Activated CD4-positive, CD25-positive, alpha-beta regulatory T cell treated with anti-CD3 and anti-CD28 coated beads, Interleukin-2, amount 50 U/mL, for 24 hours (primary cell): ENCODE data around the gene USP17L15.
"Not testable (repeated sequence)": the region's sequence is repeated elsewhere in the genome, so short reads cannot be mapped to it uniquely, and the experiment has no call there.

Source experiments
- ATAC-seq, 2 donors: fragments of 150-1000 bp; cut with Tn5 transposase; one replicate each; pipeline ENCODE4 v1.10.0; 2021; ENCODE audit warnings: mild to moderate bottlenecking in 1 of 2, moderate library complexity in 1 of 2

USP17L15 gene

GRCh38 chr4:9234085-9234484, at the start of gene USP17L15:
Gene USP17L15, plus strand, starts transcription at chr4:9234385. Its CDS starts 0 bp downstream, at chr4:9234385.
- ATAC-seq, result not testable (repeated sequence)

GRCh38 chr4:9210357-9210756, 23.8 kb upstream of the USP17L15 start, which contains the start of gene USP17L10:
Gene USP17L10, plus strand, starts transcription at chr4:9210657. Its CDS starts 0 bp downstream, at chr4:9210657.
- not testable (repeated sequence) for ATAC-seq

GRCh38 chr4:9214701-9215100, 19.5 kb upstream of the USP17L15 start:
- ATAC-seq, result not testable (repeated sequence)

- not testable (repeated sequence) for ATAC-seq
Observed at GRCh38 chr4:9215105-9215504, 19.1 kb upstream of the USP17L15 start, which contains the start of gene USP17L11. Gene USP17L11, plus strand, starts transcription at chr4:9215405. Its CDS starts 0 bp downstream, at chr4:9215405.

- ATAC-seq, result not testable (repeated sequence)
Observed at GRCh38 chr4:9219852-9220251, 14.3 kb upstream of the USP17L15 start, which contains the start of gene USP17L12. Gene USP17L12, plus strand, starts transcription at chr4:9220152. Its CDS starts 0 bp downstream, at chr4:9220152.

GRCh38 chr4:9224596-9224995, 9.6 kb upstream of the USP17L15 start, which contains the start of gene USP17L13:
Gene USP17L13, plus strand, starts transcription at chr4:9224896. Its CDS starts 0 bp downstream, at chr4:9224896.
- ATAC-seq, result not testable (repeated sequence)

- not testable (repeated sequence) for ATAC-seq
Observed at GRCh38 chr4:9230249-9230648, 3.9 kb upstream of the USP17L15 start.

- ATAC-seq, result not testable (repeated sequence)
Observed at GRCh38 chr4:9238461-9238860, 4.3 kb downstream of the USP17L15 start.

GRCh38 chr4:9243579-9243978, 9.4 kb downstream of the USP17L15 start, which contains the start of gene USP17L17:
Gene USP17L17, plus strand, starts transcription at chr4:9243879. Its CDS starts 0 bp downstream, at chr4:9243879.
- ATAC-seq, result not testable (repeated sequence)

- ATAC-seq, result not testable (repeated sequence)
Observed at GRCh38 chr4:9247953-9248680, 13.9 kb downstream of the USP17L15 start, which contains the start of gene USP17L18. Gene USP17L18, plus strand, starts transcription at chr4:9248630. Its CDS starts 0 bp downstream, at chr4:9248630.

GRCh38 chr4:9253078-9253477, 18.9 kb downstream of the USP17L15 start, which contains the start of gene USP17L19:
Gene USP17L19, plus strand, starts transcription at chr4:9253378. Its CDS starts 0 bp downstream, at chr4:9253378.
- not testable (repeated sequence) for ATAC-seq

GRCh38 chr4:9257824-9258223, 23.6 kb downstream of the USP17L15 start, which contains the start of gene USP17L20:
Gene USP17L20, plus strand, starts transcription at chr4:9258124. Its CDS starts 0 bp downstream, at chr4:9258124.
- not testable (repeated sequence) for ATAC-seq

GRCh38 chr4:9262572-9262971, 28.4 kb downstream of the USP17L15 start, which contains the start of gene USP17L21:
Gene USP17L21, plus strand, starts transcription at chr4:9262872. Its CDS starts 0 bp downstream, at chr4:9262872.
- not testable (repeated sequence) for ATAC-seq

- not testable (repeated sequence) for ATAC-seq
Observed at GRCh38 chr4:9267319-9267718, 33.1 kb downstream of the USP17L15 start, which contains the start of gene USP17L22. Gene USP17L22, plus strand, starts transcription at chr4:9267619. Its CDS starts 0 bp downstream, at chr4:9267619.

GRCh38 chr4:9271719-9272118, 37.5 kb downstream of the USP17L15 start:
- ATAC-seq, result not testable (repeated sequence)
